GM18909 (cell line): Measurements from ENCODE around the gene GPR55.
A peak's percentile ranks its signal among the peaks of the same experiment; 100 is the strongest.
"Not testable (repeated sequence)": the region's sequence is repeated elsewhere in the genome, so short reads cannot be mapped to it uniquely, and the experiment has no call there.

ENCODE experiments used
- ATAC-seq: cut with Tn5 transposase; IDR thresholded peaks from one replicate; pipeline ENCODE4 v1.9.1; 2021; ENCODE audit warnings: mild to moderate bottlenecking; ENCODE audit not compliant: unreplicated experiment, poor library complexity

Gene GPR55

DNA sequence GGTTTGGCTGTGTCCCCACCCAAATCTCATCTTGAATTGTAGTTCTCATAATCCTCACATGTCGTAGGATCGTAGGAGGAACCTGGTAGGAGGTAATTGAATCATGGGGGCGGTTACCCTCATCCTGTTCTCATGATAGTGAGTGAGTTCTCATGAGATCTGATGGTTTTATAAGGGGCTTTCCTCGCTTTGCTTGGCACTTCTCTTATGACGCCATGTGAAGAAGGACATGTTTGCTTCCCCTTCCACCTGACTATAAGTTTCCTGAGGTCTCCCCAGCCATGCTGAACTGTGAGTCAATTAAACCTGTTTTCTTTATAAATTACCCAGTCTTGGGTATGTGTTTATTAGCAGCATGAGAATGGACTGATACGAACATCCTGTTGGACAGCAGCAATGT lies 11.2 kb upstream of the GPR55 start:
- not testable (repeated sequence) for ATAC-seq

DNA sequence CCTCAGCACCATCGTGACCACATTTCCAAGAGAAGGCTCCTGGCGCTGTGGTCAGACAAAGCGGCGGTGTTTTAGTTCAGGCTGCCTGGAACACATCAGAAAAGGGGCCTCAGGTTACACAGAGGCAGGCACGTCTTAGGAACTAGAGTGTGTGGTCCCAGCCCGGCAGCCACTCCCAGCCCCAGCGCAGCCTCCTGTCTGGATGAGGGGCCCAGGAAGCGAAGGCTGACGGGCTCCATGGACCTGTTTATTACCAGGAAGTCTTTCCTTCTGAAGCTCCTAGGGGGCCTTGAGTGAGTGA lies 10.0 kb upstream of the GPR55 start:
- no peak for ATAC-seq

- ATAC-seq, result no peak
Measured at GRCh38 chr2:230934231-230935129, 9.4 kb upstream of the GPR55 start.

DNA sequence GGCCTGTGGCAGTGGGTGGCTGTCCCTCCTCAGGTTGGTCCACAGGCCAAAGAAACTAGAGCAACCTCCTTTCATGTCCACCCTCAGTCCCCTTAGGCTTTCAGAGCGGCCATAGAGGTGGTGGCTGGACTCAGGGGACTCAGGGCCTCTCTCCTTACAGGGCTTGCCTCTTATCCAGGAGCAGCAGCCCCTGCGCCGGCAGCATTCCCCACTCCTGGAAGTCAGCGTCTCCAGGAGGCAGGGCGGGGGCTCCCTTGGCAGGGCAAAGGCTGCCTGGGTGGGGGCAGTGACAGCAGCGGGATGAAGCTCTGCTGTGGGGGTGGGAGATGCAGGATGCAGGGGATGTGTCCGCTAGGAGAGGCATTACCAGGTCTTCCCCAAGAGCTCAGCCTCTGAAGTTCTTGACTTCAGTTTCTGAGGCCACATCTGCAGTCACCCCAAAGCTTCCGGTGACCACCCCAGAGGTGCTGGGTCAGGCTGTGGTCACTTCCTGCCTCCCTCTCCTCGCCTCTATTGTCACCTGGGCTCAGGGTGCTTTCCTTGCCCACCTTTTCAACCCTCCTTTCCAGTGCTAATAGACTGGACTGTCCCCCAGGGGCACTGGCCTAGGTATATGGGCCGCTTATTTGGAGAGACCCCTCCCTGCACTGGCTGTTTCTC lies 8.6 kb upstream of the GPR55 start:
- no peak for ATAC-seq

- no peak for ATAC-seq
Measured at GRCh38 chr2:230932556-230933511, 7.8 kb upstream of the GPR55 start.

DNA sequence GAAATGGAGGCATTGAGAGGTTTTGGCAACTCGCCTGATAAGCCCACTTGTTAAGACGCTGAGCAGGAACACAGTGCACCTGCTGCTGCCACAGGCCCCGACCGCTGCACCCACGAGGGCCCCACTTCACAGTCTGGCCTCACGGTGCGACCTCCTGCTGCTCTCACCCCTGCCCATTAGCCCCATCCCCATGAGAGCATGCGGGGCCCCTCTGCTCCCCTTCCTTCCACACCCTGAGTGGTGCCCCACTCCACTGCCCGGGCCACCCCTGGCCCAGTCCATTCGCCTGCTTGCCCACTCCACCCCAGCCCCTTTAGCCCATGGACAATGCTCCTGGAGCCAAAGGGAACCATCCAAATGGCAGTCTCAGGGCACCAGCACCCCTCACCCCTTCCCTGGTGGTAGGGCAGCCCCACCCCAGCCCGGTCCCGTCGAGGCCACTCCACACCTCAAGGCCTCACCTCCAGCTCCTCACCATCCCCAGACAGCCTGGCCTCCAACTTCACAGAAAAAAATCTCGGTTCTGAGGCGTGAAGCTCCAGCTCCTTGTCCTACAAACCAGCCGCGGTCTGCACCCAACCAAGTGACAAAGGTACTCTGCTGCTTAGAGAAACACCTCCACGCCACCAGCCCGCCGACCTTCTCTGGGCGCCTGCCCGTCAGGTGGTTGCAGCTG lies 6.7 kb upstream of the GPR55 start:
- no peak for ATAC-seq

DNA sequence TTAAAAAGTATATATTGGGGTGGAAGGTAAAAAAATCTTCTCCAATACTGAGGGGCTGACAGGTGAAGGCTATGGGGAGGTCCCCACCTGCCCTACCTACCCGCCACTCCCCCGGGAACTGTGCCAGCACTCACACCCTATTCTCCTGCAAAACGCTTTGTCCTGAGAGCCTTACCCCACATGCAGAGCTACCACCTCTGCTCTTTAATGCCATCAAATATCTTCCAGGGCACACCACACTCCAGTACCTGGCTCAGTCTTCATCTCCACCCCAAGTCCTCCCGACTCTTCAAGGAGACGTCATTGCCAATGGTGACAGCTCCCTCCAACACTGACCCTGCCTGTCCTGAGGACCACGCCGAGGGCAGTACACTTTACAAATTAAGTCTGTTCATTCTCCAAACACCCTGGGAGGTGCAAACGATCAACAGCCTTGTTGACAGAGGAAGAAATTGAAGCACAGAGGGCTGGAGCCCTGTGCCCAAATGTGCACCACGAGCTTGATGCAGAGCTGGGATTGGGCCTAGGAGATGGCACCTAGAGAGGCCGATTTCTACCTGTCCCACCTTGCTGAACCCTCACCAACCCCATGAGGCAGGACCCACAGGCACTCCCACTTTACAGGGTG lies 6.0 kb upstream of the GPR55 start:
- no peak for ATAC-seq

GRCh38 chr2:230930149-230930780 lies 5.2 kb upstream of the GPR55 start:
- ATAC-seq, result no peak

GRCh38 chr2:230929381-230930148 lies 4.5 kb upstream of the GPR55 start:
- ATAC-seq, result no peak

- no peak for ATAC-seq
Measured at GRCh38 chr2:230928701-230929380, 3.8 kb upstream of the GPR55 start.

DNA sequence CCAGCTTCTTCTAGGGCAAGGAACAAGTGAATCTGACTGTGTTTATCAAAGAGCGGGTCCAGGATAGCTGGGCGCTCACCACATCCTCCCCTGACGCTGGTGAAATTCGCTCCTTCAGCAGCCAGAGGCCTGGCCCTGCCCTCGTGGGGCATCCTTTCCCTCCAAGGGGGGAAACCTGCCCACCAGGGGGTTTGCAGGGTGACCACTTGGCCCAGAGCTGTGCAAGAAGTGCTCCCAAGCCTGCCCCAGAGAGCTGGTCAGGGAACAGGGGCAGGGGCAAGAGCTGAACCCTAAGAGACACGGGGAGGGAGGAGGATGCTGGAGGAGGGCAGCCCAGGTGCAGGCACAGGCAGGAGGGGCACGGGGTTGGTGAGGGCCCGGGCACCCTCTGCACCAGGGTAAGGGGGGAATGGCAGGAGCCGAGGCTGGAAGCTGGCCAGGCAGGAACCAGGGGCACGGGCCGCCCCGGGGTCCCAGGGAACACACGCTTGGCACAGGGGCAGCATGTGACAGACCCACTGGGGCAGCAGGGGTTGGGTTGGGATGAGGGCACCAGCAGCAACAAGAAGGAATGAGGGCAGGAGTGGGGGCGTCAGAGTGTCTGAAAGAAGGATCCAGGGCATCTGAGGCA lies 2.8 kb upstream of the GPR55 start:
- ATAC-seq, result no peak

DNA sequence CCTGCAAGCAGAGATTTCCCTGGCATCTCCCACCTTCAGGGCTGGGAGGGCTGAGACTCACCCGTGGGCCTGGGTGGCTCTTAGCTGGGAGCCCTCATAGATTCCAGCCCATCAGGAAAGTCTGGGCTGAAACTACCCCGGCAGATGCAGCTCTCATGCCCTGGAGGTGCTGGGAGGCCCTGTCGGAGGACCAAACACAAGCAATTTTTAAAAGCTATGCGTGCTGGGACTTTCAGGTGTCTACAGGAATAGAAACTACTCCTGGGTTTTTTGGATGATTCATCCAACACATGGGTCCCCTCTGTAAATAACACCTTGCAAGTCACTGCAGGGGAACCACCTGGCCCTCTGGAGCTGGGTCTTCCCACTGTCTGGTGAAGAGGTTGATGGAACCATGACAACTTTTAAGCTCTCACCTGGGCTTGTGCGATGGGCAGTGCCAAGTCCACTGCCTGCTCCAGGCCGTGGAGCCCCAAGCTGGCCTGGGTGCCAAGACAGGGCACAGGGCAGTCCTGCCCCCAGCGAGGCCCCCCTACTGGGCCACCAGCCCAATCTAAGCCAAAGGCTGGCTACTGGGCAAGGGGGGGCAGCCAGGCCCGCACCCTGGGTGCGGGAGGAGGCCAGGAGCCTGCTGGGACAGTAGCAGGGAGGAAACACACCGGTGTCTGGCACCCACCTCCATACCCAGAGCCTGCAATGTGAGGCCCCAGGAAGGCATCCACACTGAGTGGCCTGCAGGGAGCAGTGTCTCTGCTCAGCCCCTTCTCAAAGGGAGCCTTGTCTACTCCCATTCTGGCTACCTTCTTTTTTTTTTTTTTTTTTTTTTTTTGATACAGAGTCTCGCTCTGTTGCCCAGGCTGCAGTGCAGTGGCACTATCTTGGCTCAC lies 1.1 kb upstream of the GPR55 start:
- peak; percentile 33 for ATAC-seq

GRCh38 chr2:230925443-230925878 lies 419 bp upstream of the GPR55 start:
- peak; percentile 31 for ATAC-seq

DNA sequence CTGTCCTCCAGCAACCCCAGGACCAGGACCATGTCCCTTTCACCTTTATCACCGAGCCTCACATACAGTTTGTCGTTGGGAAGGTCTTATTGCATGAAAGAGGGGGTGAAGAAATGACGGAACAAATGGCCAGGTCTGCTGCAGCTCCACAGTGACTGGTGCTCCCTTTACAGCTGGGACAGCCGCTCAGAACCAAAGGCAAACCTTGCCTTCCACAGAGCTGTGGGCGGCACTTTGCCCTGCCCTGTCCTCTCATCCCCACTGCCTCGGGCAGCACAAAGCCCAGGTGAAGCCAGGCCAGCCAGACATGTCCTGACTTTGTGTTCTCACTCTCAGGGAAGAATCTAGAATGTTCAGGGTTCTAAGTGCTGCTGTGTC lies 961 bp downstream of the GPR55 start:
- ATAC-seq, result no peak

DNA sequence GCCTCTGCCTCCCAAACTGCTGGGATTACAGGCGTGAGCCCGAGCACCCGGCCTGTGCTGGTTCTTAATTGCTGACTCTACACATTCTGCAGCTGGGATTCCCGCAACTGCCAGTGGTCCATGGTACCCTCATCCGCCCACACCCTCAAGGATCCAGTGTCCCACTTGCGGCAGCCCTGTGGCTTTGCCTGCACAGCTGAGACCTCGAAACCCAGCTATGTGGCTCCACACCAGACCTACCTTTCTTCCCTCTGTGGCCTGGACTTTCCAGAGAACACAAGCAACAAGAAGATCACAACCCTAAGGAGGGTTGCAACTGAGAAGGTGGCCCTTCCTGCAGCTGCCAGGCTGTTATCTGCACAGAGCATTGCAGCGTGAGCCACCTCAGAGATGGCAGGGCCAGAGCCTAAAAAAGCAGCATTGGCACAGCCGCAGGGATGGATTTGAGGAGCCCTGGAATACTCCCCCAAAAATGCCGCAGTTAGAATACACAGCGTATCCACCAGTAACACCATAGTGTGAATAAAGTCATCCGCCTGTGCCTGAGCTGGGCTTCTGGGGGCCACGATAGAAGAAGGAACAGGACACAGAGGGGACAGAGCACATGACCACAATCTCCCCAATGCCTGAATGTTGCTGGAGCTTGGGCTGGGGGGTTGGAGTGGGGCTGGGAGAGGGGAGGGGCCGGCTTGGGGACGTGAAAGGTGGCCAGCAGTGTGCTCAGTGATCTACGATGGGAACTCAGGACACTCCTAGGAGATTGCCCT lies 1.9 kb downstream of the GPR55 start:
- no peak for ATAC-seq
